Hematopoietic multipotent progenitor cell treated with erythropoietin and hydrocortisone succinate and interleukin-3 and kit ligand, for 4 days (in vitro differentiated cells): ENCODE data around the gene IL1RAPL1.
A peak's percentile ranks its signal among the peaks of the same experiment; 100 is the strongest.
"Not testable (repeated sequence)": the region's sequence is repeated elsewhere in the genome, so short reads cannot be mapped to it uniquely, and the experiment has no call there.

Source experiments
- DNase-seq: peaks from one replicate; pipeline ENCODE4 v3.0.0-alpha.2; 2015

The IL1RAPL1 gene

DNA sequence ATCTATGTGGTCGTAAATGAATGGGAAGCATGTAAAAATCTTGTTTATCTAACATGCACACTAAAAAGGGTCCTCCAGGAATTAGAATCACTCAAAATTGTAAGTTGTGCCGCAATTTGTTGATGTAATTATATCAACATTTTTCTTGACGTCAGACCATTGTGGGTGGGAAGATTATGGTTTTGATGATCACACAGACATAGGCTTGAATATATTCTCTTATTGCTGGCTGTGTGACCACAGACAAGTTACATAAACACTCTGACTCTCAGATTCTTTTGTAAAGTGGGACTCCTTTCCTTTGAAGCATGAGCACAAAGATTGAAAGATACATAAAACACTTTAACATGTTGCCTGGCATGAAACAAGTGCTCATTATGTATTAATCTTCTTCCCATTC lies 51.5 kb downstream of the IL1RAPL1 start:
- DNase-seq, result no peak

DNA sequence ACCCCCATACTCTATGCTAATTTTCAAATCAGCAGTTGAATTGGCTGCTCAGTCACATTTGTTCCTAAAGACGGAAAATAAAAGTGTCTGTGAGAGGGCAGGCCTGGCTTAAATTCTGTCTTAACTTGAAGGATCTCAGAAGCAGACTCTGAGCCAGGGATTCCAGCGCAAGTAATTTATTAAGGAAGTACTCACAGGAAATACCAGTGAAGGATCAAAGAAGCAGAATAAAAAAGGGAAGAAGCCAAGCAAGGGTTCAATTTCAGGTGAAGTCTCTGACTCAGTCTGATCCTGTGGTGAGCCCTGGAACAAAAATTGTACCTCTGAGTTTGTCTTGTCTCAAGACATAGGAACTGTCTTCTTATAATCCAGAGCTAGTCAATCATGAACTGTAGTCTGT lies 52.2 kb downstream of the IL1RAPL1 start:
- DNase-seq, result no peak

DNA sequence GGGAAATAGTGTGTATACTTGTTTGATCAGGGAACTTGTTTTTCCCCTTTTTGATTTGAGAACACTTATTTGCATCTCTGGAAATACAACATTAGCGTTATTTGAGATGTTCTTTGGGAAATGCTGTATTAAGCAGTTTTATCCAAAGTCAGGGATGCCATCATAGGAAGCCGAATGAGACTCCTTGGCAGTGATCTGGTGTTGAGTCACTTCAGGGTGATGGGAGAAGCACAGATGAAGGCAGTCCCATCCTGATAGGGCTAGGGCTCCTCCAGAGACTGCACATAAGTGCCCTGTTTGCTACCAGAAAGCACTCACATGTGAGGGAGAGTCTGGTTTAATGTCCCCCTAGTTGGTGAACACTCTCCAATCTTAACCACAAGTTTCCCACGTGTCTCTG lies 62.3 kb downstream of the IL1RAPL1 start:
- no peak for DNase-seq

DNA sequence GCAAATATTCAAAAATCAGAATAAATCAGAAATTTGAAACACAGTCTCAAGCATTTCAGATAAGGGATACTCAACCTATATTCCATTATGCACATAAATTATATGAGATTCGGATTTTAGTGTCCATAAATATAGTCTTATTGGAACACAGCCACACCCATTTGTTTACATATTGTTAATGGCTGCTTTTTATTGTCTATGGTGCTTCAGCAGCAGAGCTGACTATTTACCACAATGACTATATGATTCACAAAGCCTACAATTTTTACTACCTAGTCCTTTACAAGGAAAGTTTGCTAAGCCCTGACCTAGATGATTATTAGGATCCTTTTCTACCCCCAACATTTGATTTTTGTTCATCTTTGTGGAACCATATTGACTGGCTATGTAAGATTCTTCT lies 63.9 kb downstream of the IL1RAPL1 start:
- DNase-seq, result no peak

DNA sequence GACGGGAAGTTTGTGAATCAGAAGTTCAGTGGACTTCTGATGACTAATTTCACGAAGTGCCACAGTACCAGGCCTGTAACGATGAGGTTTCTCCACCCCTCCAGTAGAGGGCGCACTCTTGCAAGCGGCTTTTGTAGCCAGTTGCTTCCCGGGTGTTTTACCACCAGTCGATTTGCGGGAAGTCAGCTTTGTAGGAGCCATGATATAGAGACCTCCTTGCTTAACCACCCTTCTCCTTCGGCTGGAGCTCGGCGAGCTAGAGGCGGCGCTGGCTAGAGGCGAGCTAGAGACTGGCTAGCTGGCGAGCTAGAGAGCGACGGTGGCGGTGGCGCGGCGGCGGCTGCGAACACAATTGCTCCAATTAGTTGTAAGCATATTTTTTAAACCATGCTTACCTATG lies 72.0 kb downstream of the IL1RAPL1 start:
- peak; percentile 32 for DNase-seq

DNA sequence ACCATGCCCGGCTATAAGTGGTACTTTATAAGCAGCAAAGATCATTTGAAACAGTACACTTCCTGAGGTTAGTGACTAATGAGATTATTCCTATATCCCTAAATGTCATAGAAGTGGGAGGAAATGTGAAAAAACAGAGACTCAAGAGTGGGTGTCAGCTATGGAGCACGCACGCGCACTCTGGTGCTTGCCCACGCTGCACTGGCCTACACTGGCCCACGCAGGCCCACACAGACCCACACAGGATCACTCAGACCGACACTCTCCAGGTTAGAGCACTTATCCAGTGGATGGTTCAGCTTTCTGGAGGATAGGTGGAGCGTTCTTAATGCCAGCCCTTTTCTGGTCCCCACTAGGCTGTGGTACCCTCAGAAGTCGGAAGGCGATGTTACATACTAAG lies 78.5 kb downstream of the IL1RAPL1 start:
- DNase-seq, result no peak

DNA sequence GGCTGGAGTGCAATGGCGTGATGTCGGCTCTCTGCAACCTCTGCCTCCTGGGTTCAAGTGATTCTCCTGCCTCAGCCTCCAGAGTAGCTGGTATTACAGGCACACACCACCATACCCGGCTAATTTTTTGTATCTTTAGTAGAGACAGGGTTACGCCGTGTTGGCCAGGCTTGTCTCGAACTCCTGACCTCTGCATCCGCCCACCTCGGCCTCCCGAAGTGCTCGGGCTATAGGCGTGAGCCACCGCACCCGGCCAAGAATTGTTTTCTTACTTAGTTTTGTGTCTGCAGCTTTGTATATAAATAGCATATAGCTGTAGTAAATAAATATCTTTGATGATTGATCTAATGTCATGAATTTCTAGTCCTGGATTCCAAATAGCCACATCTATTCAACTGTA lies 81.1 kb downstream of the IL1RAPL1 start:
- no peak for DNase-seq

DNA sequence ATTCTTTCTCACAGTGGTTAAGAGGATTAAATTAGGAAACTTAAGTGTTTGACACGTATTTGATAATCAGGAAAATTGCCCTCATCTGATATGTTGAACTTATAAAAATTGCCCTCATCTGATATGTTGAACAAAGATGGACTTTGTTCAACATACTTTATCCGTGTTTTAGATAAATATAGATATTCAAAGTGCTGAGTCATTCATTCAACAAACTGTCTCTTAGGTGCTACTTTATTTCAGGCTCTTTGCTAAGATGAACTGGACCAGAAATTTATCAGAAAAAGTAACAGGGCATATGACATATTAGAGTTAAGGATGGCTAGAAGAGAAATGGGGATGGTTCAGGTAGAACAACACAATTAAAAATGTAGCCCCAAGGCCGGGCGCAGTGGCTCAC lies 81.7 kb downstream of the IL1RAPL1 start:
- DNase-seq, result no peak

DNA sequence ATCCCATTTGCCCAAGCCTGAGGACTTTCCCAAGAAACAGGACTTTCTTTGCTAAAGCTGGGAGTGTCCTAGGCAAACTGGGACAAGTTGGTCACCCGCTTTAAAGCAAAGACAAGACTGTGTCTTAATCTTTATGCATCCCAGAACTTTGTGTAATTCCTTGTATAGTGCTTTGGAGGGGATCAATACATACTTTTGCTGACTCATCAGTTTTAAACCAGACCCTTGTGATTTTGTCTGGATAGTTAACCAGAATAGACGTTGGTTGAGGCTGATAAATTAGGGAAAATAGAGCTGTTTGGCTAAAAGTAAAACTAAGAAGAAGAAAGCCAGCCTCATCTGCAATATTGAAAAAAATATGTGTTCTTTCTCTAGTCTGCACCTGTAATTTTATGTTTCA lies 82.8 kb downstream of the IL1RAPL1 start:
- no peak for DNase-seq

DNA sequence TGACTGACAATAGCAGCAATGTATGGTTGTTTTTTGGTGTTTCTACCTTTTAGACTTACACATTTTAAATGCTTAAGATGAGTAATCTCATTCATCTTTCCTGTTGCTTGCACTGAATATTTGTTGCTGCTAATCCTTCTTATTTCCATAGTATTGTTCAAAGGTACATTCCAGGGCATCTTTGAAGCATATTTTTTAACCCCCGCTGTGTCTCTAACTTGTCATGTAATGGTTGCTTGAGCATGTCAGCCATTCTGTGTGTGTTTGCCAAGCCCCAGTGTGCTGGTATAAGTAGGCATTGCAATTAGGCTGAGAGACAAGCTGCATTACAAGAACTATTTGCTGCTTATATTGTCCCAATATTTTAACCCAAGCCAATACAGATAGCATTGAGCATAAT lies 87.9 kb downstream of the IL1RAPL1 start:
- DNase-seq, result no peak

DNA sequence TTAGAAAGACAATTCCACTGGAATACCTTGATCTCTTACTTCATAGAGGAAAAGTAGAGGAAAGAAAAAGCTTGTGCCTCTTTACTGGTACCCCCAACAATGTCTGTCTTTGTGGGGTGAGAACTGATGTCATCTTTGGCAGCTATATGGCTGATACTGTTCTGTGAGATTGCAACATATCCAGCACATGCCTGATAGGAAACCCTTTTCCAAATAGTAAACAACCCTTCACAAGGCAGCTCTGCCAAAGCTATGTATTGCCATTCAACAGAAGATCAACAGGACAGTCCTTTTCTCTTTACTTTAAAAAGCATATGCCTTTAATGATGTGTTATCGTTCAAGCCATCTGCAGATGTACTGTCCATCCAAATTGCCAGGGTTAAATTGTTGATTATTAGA lies 105.9 kb downstream of the IL1RAPL1 start:
- no peak for DNase-seq

DNA sequence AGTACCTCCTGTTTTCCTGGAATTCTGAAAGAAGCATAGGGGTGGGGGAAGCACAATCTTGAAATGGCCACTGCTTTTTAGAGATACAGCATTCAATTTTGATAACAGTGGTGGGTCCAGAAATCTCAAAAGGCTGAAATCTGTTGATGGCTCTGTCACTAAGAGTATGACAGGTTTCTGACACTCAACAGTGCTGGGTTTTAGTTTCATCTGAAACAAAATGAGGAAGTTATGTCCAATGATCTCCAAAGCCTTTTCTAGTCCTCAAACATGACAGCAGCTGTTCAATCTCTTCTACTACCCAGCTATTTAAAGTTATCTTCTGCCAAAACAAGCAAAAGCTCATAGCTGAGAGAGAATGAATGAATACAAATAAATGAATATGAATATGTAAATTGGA lies 110.5 kb downstream of the IL1RAPL1 start:
- DNase-seq, result no peak

DNA sequence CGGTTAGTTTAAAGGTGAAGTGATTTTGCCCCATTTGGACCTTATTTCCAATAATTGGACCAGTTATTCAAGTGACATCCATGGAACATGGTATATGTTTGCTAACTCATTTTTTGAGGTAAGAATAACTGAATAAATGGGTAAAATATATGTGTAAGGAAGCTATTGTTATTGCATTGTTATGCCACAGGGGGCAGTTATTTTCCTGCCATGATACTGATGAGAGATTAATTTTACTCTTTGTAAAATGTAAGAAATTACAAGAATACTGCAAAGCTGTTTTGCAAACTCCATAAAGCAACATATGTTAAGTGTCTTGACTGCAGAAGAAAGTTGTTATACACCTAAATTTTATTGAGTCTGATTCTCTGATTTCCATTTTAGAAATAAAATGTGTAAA lies 114.0 kb downstream of the IL1RAPL1 start:
- DNase-seq, result peak; percentile 0

DNA sequence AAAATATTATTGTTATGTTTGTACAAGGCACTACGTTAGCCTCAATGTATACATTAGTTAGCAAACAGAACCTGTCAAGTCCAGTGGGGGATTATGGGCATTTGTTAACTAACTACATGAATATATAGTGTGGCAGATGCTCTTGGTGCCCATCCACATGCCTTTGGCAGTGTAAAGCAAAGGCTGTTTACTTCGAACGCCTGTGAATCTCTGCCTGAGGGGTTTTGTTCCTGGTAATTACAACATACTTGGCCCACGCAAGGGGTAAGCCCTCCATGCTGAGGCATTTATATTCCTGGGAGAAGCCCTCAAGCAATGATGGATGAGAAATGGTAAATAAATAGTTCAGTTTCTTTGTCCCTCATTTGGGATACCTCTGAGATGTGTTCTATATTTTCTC lies 119.7 kb downstream of the IL1RAPL1 start:
- no peak for DNase-seq

DNA sequence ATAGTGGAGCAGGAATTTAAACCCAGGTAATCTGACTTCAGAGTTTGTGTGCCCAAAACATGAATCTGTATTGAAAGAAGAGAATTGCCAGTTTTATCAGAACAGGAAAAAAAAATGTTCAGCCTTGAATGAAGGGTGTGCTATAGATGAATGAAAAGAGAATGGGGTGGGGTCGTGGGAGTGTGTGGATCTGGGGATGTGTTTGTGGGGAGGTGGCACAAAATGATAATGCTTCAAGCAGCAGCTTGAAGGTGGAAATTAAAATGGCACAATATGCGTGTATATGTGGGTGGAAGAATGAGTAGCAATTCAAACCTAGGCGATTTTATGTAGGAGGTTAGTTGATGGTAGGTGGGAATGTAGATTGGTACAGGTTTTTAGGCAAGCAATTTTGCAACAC lies 122.2 kb downstream of the IL1RAPL1 start:
- no peak for DNase-seq

DNA sequence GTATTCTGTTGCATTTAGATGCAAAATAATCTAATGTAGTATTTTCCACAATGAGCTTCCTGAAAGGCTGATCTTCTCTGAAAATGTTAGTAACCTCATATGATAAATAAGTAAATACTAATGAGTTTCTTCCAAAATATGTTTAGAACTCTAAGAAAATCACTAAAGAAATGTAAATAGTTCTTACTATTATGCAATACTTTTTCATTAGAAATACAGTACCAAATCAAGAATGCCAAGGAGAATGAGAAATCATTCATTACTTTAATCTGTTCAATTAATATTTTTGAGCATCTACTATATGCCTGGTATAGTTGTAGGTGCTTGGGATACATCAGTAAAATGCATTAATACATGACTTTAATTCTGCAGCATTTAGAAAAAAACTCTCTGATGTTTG lies 130.6 kb downstream of the IL1RAPL1 start:
- DNase-seq, result no peak

DNA sequence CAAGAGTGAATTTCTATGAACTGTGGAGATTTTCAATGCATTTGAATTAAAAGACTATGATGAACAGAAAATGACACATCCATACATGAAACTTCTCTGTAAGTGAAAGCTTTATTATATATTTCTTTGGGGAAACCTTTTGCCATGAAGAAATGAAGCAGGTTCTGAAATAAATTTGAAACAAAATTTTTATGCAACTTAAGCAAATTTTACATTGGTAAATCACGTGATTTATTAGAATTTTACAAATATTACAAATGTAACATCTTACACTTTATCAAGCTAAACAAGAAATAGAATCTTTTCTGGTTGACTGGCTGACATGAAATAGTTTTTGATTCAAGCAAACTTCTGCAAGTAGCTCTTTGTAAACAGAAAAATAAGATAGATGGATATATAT lies 131.2 kb downstream of the IL1RAPL1 start:
- no peak for DNase-seq

DNA sequence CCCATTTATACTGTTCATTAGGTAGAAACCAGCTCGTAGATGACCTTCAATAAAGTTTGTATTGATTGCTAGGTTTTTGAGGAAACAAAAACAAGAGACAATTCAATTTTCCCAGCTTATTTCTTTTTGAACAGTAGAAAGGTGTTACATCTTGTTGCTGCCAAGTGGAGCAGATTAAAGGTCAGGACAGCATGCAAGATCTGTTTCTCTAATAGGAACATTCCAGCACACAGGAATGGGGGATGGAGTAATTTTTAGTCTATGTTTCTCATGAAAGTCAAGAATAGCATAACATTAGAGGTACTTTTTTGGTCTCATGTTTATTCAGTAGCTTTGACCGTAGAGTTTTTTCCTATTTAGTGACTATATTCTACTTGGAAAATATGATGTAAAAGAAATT lies 132.4 kb downstream of the IL1RAPL1 start:
- DNase-seq, result no peak

DNA sequence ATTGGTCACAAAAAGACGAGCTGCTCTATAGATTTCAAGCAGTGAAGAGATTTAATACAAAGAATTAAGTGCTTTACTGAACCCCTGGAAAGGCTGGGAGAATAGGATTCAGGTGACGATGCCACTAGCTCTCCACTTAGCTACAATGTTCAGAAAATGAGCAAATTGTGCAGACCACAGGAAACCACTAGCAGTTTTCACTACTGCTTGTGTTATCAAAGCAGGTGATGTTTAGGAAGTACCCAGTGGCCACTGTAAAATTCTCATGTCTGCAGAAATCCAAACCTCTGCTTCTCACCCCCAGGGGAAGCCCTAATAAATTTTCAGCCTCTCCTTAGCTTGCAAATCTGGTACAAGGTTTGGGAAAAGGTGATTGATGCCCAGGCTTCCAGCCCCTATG lies 165.1 kb downstream of the IL1RAPL1 start:
- DNase-seq, result no peak

DNA sequence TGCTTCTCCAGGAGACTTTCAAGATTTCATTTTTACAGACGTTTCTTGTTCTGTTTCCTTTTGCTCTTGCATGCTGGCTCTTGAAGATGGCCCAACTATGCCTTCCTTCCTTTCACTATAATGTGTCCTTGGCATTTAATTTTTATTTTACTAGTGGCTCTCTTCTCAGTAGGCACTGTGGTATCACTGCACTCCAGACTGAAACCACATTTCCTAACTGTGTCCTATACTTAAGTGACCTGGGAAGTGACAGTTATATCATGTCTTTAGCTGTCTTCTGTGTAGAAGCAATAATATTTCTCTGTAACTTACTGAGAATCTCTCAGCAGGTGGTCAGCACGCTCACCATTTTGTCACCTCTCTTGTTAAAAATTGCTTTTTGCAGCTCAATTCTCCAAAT lies 168.9 kb downstream of the IL1RAPL1 start:
- no peak for DNase-seq

DNA sequence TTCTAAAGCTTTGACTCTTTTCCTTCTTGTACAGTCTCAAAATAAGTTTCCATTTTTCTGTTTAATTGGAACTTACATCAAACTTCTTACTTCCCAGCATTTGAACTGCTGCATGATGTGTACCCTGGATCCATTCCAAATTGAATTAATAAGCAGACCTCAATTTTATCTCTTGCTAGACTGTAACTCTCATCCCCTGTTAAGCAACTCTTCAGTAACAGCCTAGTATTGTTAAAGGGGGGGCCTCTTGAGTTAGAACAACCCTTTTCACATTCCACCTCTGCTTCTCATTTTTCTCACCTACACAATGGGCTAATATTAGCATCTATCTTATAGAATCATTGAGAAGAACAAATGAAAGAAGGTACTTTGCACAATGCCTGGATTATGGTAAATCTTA lies 169.4 kb downstream of the IL1RAPL1 start:
- no peak for DNase-seq

DNA sequence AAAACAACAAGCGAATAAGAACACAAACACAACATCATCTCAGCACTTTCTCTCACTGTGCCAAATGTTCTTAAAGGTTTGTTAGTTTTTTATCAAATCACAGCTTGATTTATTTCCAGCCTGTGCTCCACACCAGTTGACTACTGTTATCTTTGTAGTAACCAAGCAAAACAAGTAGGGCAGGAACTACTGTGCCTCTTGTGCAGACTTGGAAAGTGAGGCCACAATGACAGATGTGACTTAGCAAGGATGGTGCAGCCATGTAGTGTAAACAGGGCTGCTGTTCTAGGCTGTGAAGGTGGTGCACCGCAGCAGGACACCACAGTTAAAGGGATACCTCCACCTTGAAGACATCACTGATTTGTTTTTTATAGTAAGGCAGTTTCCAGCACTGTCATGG lies 170.0 kb downstream of the IL1RAPL1 start:
- no peak for DNase-seq

DNA sequence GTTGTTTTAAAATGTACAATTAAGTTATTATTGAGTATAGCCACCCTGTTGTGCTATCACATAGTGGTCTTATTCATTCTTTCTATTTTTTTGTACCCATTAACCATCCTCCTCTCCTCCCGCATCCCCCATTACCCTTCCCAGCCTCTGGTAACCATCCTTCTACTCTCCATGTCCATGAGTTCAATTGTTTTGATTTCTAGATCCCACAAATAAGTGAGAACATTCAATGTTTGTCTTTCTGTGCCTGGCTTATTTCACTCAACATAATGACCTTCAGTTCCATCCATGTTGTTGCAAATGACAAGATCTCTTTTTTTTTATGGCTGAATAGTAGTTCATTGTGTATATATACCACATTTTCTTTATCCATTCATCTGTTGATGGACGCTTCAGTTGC lies 179.3 kb downstream of the IL1RAPL1 start:
- not testable (repeated sequence) for DNase-seq

DNA sequence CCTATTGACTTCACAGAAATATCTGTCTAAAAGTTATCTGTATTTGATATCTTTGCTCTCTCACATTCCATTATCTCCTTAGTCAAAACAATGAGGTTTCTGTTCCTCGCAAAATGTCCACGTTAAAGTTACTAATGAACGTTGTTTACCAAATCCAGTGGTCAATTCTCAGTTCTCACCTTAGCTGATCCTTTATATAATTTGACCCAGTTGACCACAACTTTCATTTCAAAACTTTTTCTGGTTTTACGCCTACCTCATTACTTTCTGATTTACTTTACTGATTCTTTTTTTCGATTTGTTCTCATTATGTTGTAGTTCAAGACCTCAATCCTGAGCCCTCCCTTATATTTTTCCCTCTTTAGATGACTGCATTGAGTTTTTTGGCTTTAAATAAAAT lies 186.6 kb downstream of the IL1RAPL1 start:
- DNase-seq, result no peak

DNA sequence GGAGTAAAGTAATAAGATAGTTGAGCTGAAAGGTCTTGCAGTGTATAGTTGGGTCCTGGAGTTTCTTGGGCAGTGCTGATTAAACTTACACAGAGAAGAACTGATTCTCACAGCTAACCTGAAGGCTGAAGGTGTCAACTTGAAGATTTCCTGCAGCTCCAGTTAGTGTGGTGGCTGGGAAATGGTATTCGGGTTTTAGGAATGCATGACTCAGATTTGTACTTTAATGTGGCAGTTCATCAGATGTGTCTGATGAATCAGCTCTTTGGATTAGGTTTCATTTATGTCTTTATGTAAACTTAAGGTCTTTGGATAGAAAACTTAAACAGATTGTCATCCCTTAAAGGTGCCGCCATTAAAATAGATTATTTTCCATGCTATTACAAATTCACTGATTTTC lies 200.0 kb downstream of the IL1RAPL1 start:
- no peak for DNase-seq

DNA sequence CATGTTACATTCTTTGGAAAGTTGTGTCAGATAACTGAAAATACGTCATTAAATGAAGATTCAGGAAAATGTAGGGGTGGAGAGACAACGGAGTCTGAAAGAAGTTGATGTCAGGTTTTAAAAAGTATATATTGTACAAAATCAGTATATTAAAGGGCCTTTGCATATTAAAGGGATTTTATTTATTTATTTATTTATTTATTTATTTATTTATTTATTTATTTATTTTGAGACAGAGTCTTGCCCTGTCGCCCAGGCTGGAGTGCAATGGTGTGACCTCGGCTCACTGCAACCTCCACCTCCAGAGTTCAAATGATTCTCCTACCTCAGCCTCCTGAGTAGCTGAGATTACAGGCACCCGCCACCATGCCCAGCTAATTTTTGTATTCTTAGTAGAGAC lies 213.4 kb downstream of the IL1RAPL1 start:
- DNase-seq, result not testable (repeated sequence)
